ENCODE measurements around the gene LDLRAD4. TPM values are rescaled to one million over a fixed set of nuclear protein-coding genes. Genes with fewer than 3 reads are reported as not detected.

The LDLRAD4 gene
- total RNA-seq, 1 experiment from 2014 or later: 1.7 TPM

DNA sequence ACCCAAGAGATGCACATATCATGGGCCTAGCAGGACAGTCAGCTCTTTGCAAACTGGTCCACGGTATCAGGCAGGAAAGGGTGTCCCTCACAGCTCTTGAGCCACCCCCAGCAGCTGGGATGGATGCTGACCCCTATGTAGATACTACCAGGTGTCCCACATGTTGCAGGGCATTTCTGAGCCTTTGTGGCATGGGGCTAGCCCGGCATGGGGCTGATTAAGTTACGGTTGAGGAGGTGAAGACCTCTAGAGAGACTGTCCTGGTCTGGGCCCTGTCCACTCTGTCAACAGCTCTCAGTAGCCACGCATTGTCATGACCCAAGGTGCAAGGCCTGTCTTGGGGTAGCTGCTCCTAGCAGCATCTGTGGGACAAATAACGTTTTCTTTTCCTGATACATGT, 6.7 kb downstream of the LDLRAD4 start:
- DNase-seq: no peak
- H3K9me3 ChIP-seq (ENCODE audit: insufficient read depth, low read depth): no peaks in the 10 kb centered on the region
- intact Hi-C loops (cut with micrococcal nuclease; ENCODE audit: unreplicated experiment): no loop called here
- H3K27me3 ChIP-seq (ENCODE audit: insufficient read depth, low read depth): peaks cover 79% of the 10 kb centered on the region
- ChIA-PET CTCF (no interaction called here), POLR2A (ENCODE audit: unreplicated experiment) (no interaction called here)
- no peaks in the 10 kb centered on the region for H3F3A ChIP-seq (ENCODE audit: insufficient read depth, low read depth)
- no peaks in the 10 kb centered on the region; the same call in 1 of the 2 replicates for H4K20me1 ChIP-seq (ENCODE audit: insufficient read depth)
- H3K4me2 ChIP-seq: no peak overlapping the region
- no peaks in the 10 kb centered on the region for H3K79me2 ChIP-seq (ENCODE audit: low read depth)
- H3K4me1 ChIP-seq (replicated peaks; ENCODE audit: insufficient read depth): no peaks in the 10 kb centered on the region
- no peak overlapping the region for H3K27ac ChIP-seq
- no peak overlapping the region for H2AFZ ChIP-seq
- no TSS peak for BruUV-seq (replicated peaks)
- TF ChIP-seq, protein P1, sequence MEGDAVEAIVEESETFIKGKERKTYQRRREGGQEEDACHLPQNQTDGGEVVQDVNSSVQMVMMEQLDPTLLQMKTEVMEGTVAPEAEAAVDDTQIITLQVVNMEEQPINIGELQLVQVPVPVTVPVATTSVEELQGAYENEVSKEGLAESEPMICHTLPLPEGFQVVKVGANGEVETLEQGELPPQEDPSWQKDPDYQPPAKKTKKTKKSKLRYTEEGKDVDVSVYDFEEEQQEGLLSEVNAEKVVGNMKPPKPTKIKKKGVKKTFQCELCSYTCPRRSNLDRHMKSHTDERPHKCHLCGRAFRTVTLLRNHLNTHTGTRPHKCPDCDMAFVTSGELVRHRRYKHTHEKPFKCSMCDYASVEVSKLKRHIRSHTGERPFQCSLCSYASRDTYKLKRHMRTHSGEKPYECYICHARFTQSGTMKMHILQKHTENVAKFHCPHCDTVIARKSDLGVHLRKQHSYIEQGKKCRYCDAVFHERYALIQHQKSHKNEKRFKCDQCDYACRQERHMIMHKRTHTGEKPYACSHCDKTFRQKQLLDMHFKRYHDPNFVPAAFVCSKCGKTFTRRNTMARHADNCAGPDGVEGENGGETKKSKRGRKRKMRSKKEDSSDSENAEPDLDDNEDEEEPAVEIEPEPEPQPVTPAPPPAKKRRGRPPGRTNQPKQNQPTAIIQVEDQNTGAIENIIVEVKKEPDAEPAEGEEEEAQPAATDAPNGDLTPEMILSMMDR (conservative IDR thresholded peaks at IDR 0.05): no peak
- TF ChIP-seq EZH2 (IDR thresholded peaks at IDR 0.05; ENCODE audit: low read depth): no peak
- H3K9me2 ChIP-seq (ENCODE audit: insufficient read depth): no peaks in the 10 kb centered on the region
- H3K36me3 ChIP-seq (ENCODE audit: low read depth): no peaks in the 10 kb centered on the region
- no peak overlapping the region for H3K4me3 ChIP-seq

DNA sequence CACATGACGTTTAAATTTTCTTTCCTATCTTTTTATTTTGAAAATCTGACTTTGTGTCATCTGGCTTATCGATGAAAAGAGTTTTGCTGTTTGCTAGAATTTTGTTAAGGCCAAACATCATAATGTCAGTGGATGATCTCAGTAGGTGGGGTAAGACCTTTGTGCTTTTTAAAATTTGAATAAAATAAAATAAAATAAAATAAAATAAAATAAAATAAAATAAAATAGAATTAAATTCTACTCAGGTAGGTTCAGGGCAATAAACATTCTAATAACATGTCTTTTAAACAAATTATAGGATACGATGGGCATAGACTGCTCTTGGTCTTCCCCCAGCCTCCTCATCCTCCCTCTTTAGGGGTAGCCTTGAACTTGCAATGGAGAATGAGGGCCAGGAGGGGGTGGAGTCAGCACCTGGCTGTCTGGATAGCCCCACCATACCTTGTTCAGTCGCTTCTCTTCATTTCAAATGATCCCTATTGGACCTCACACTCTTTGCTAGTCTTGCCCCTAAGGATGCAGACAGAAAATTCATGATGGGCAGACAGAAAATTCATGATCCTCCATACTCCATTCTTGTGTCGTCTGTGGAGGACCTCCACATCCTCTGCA, 8.1 kb downstream of the LDLRAD4 start:
- H3K4me2 ChIP-seq: no peak overlapping the region
- TF ChIP-seq EZH2 (IDR thresholded peaks at IDR 0.05; ENCODE audit: low read depth): no peak
- TF ChIP-seq, protein P1 (conservative IDR thresholded peaks at IDR 0.05): no peak
- no peaks in the 10 kb centered on the region for H3K9me3 ChIP-seq (ENCODE audit: insufficient read depth, low read depth)
- ChIA-PET CTCF (no interaction called here), POLR2A (ENCODE audit: unreplicated experiment) (no interaction called here)
- intact Hi-C loops (cut with micrococcal nuclease; ENCODE audit: unreplicated experiment): no loop called here
- no peak overlapping the region for H2AFZ ChIP-seq
- H3K79me2 ChIP-seq (ENCODE audit: low read depth): no peaks in the 10 kb centered on the region
- no peaks in the 10 kb centered on the region; the same call in 1 of the 2 replicates for H4K20me1 ChIP-seq (ENCODE audit: insufficient read depth)
- no peaks in the 10 kb centered on the region for H3F3A ChIP-seq (ENCODE audit: insufficient read depth, low read depth)
- no TSS peak for BruUV-seq (replicated peaks)
- H3K27me3 ChIP-seq (ENCODE audit: insufficient read depth, low read depth): peaks cover 79% of the 10 kb centered on the region
- no peaks in the 10 kb centered on the region for H3K4me1 ChIP-seq (replicated peaks; ENCODE audit: insufficient read depth)
- no peak overlapping the region for H3K27ac ChIP-seq
- no peak overlapping the region for H3K4me3 ChIP-seq
- H3K9me2 ChIP-seq (ENCODE audit: insufficient read depth): no peaks in the 10 kb centered on the region
- no peak for DNase-seq
- no peaks in the 10 kb centered on the region for H3K36me3 ChIP-seq (ENCODE audit: low read depth)

DNA sequence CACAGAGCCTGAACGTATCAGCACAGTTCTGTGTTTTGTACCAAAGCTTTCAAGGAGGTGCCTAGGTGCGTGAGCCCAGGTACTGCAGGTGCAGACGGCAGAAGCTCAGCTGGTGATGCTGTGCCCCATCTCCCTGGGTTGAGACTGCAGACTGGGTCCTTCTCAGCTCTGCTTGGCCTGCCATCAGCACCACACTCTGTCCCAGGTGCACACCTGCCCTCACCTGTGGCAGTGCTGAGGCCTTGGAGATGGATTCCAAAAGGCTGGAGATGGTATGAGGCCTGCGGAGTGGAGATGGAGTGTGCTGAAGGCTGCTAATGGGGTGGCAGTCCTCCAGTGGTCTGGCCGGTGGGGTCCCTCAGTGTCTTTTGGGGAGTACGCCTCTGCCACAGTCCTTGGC, 9.3 kb downstream of the LDLRAD4 start:
- Histone ChIP-seq H3K4me2 (no peak overlapping the region), H3F3A (ENCODE audit: insufficient read depth, low read depth) (no peaks in the 10 kb centered on the region), H3K27ac (no peak overlapping the region), H3K27me3 (ENCODE audit: insufficient read depth, low read depth) (peaks cover 82% of the 10 kb centered on the region), H2AFZ (no peak overlapping the region), H3K4me1 (replicated peaks; ENCODE audit: insufficient read depth) (no peaks in the 10 kb centered on the region), H3K79me2 (ENCODE audit: low read depth) (no peaks in the 10 kb centered on the region), H3K36me3 (ENCODE audit: low read depth) (no peaks in the 10 kb centered on the region), H4K20me1 (ENCODE audit: insufficient read depth) (no peaks in the 10 kb centered on the region; the same call in 1 of the 2 replicates), H3K9me2 (ENCODE audit: insufficient read depth) (no peaks in the 10 kb centered on the region), H3K9me3 (ENCODE audit: insufficient read depth, low read depth) (no peaks in the 10 kb centered on the region), H3K4me3 (no peak overlapping the region)
- ChIA-PET CTCF (no interaction called here), POLR2A (ENCODE audit: unreplicated experiment) (no interaction called here)
- DNase-seq: no peak
- TF ChIP-seq EZH2 (IDR thresholded peaks at IDR 0.05; ENCODE audit: low read depth): no peak
- TF ChIP-seq, protein P1 (conservative IDR thresholded peaks at IDR 0.05): no peak
- BruUV-seq (replicated peaks): no TSS peak
- intact Hi-C loops (cut with micrococcal nuclease; ENCODE audit: unreplicated experiment): no loop called here

Measured in PC-9 (cell line).